Naive B cell (primary cell): ENCODE results near the gene PRKRA. TPM values are rescaled to one million over a fixed set of nuclear protein-coding genes. Genes with fewer than 3 reads are reported as not detected.
"Not testable (repeated sequence)": the region's sequence is repeated elsewhere in the genome, so short reads cannot be mapped to it uniquely, and the experiment has no call there.

ENCODE experiments used
- ATAC-seq, 2 donors: fragments of 150-1000 bp; cut with Tn5 transposase; 2 replicates each; pipeline ENCODE4 v1.10.0; 2021; ENCODE audit warnings: low read depth in 2 of 2, mild to moderate bottlenecking in 2 of 2, moderate library complexity in 2 of 2
- DNase-seq: peaks from one replicate; pipeline ENCODE4 v3.0.0; 2022
- H3K27ac Mint-ChIP-seq, 6 donors: one replicate each; pipeline ENCODE4 v1.8.0; 2020 to 2022; ENCODE audit warnings: mild to moderate bottlenecking in 6 of 6, mixed read lengths in 6 of 6, moderate library complexity in 5 of 6, inconsistent platforms in 2 of 6
- H3K27me3 Mint-ChIP-seq, 3 donors: one replicate each; pipeline ENCODE4 v1.8.0; 2021 to 2022; ENCODE audit warnings: mixed read lengths in 3 of 3, mild to moderate bottlenecking in 1 of 3
- H3K36me3 Mint-ChIP-seq, 2 donors: one replicate each; pipeline ENCODE4 v1.8.0; 2020 to 2022; ENCODE audit warnings: mixed read lengths in 2 of 2, inconsistent platforms in 1 of 2, mild to moderate bottlenecking in 1 of 2
- H3K4me1 Mint-ChIP-seq, 3 donors: one replicate each; pipeline ENCODE4 v1.8.0; 2020 to 2022; ENCODE audit warnings: mixed read lengths in 3 of 3, inconsistent platforms in 1 of 3, mild to moderate bottlenecking in 1 of 3, moderate library complexity in 1 of 3
- H3K4me3 Mint-ChIP-seq, 8 donors: one replicate each; pipeline ENCODE4 v1.8.0; 2020 to 2022; ENCODE audit warnings: mild to moderate bottlenecking in 8 of 8, mixed read lengths in 8 of 8, moderate library complexity in 8 of 8, inconsistent platforms in 2 of 8
- H3K9me3 Mint-ChIP-seq, 7 donors: one replicate each; pipeline ENCODE4 v1.8.0; 2020 to 2022; ENCODE audit warnings: mixed read lengths in 7 of 7, mild to moderate bottlenecking in 5 of 7, inconsistent platforms in 2 of 7, moderate library complexity in 1 of 7
- polyA plus RNA-seq, 6 donors: library from polyadenylated mRNA; unstranded; fragments of 300-500 nt; fragmentation: Illumina TruSeq; gene quantifications; one replicate each; pipeline ENCODE4 v1.2.3, GENCODE V29; 2021; ENCODE audit warnings: low read depth in 6 of 6

Gene PRKRA
- polyA plus RNA-seq, 6 donors from 2014 or later, result 59.8 to 107 (median 75.9) TPM

- H3K36me3 Mint-ChIP-seq, result no peaks in the 10 kb centered on the region
Measured at GRCh38 chr2:178419123-178419522, 31.9 kb downstream of the PRKRA start.

DNA sequence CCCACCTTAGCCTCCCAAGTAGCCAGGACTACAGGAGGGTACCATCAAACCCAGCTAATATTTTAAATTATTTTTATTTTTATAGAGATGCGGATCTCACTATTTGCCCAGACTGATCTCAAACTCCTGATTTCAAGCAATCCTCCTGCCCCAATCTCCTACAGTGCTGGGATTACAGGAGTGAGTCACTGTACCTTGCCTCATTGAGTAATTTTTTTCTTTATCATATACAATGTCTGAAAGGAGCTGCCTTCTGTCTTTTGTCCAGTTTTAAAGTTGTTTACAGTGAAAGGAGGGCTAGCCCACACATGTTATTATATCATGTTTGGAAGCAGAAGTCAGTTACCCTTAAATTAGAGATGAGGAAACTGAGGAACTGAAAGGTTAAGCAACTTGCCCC, 32.5 kb downstream of the PRKRA start:
- Mint-ChIP-seq H3K27ac (no peak overlapping the region), H3K36me3 (no peaks in the 10 kb centered on the region), H3K27me3 (no peaks in the 10 kb centered on the region)

More at GRCh38 chr2:178419123-178419522, 31.9 kb downstream of the PRKRA start:
- Mint-ChIP-seq H3K27me3 (no peaks in the 10 kb centered on the region), H3K4me3 (no peak overlapping the region), H3K9me3 (peaks cover 0 to 5% (median 0%) of the 10 kb centered on the region in 7 donors), H3K4me1 (peaks cover 7 to 19% (median 16%) of the 10 kb centered on the region in 3 donors), H3K27ac (no peak overlapping the region)
- ATAC-seq, result no peak
- DNase-seq, result no peak

DNA sequence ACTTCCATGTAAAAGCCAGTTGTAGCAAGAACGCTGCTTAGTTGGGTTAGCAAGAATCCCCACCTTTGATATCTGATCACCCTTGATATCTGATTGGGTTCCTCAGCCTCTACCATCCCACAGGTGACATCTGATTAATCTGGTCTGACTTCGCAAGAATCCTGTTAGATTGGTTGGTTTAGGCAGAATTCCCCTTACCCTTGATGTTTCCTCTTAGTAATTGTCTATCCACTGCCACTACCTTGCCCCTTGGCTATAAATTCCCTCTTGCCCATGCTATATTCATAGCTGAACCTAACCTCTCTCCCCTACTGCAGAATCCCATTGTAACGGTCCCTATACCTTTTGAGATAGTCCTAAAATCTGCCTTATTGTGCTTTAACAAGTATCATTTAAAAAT, 33.1 kb downstream of the PRKRA start:
- Mint-ChIP-seq H3K9me3 (no peaks in the 10 kb centered on the region), H3K27me3 (no peaks in the 10 kb centered on the region), H3K27ac (no peak overlapping the region), H3K4me1 (peaks cover 13 to 28% (median 28%) of the 10 kb centered on the region in 3 donors), H3K4me3 (no peak overlapping the region), H3K36me3 (no peaks in the 10 kb centered on the region)
- no peak for DNase-seq
- ATAC-seq, result no peak

More for the DNA sequence above, 32.5 kb downstream of the PRKRA start:
- Mint-ChIP-seq H3K9me3 (no peaks in the 10 kb centered on the region), H3K4me3 (no peak overlapping the region), H3K4me1 (peaks cover 10 to 24% (median 23%) of the 10 kb centered on the region in 3 donors)
- no peak for ATAC-seq
- no peak for DNase-seq

DNA sequence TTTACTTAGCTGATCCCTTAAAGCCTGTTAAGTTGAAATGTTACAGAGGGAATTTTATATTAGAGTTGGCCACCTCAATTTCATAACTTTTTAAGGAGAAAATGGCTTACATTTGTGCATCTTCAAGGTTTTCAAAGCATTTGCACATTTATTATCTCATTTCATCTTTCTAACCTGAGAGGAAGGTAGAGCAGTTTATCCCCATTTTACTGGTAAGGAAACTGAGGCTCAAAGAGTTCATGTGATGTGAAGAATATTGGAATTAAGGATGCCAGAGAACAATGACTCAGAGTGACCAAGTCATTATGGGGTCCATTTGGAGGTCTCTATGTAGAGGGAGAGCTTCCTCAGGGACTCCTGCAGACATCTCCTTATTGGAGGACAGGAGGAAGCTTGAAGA, 35.0 kb downstream of the PRKRA start:
- Mint-ChIP-seq H3K4me1 (peaks cover 13 to 28% (median 28%) of the 10 kb centered on the region in 3 donors), H3K9me3 (no peaks in the 10 kb centered on the region), H3K27ac (no peak overlapping the region), H3K4me3 (no peak overlapping the region), H3K27me3 (no peaks in the 10 kb centered on the region), H3K36me3 (no peaks in the 10 kb centered on the region)
- DNase-seq (no peak), ATAC-seq (no peak)

GRCh38 chr2:178414266-178415247, 36.4 kb downstream of the PRKRA start:
- Mint-ChIP-seq H3K36me3 (no peaks in the 10 kb centered on the region), H3K9me3 (no peaks in the 10 kb centered on the region), H3K27me3 (no peaks in the 10 kb centered on the region), H3K4me3 (peak overlapping the region; percentile 84 to 98 (median 96)), H3K27ac (peak overlapping the region; percentile 90 to 99 (median 98)), H3K4me1 (peaks cover 13 to 24% (median 20%) of the 10 kb centered on the region in 3 donors)
- ATAC-seq (peak; percentile 60), DNase-seq (peak; percentile 73)

GRCh38 chr2:178413472-178414265, 37.3 kb downstream of the PRKRA start:
- peak; percentile 85 to 86 for ATAC-seq
- Mint-ChIP-seq H3K36me3 (no peaks in the 10 kb centered on the region), H3K4me3 (peak overlapping the region; percentile 84 to 98 (median 96)), H3K9me3 (no peaks in the 10 kb centered on the region), H3K27me3 (no peaks in the 10 kb centered on the region), H3K27ac (peak overlapping the region; percentile 96 to 99 (median 98)), H3K4me1 (peaks cover 13 to 24% (median 20%) of the 10 kb centered on the region in 3 donors)
- DNase-seq, result peak; percentile 78

DNA sequence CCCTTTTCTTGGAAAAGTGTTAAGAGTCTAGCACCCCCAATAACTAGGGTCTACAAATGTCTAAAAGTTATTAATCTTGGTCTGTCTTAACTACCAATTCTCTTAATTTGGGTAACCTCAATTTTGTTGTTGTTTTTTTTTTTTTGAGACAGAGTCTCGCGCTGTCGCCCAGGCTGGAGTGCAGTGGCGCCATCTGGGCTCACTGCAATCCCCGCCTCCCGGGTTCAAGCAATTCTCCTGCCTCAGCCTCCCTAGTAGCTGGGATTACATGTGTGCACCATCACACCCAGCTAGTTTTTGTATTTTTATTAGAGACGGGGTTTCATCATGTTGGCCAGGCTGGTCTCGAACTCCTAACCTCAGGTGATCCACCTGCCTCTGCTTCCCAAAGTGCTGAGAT, 38.5 kb downstream of the PRKRA start:
- not testable (repeated sequence) for DNase-seq, H3K36me3 Mint-ChIP-seq, H3K27me3 Mint-ChIP-seq, H3K9me3 Mint-ChIP-seq, ATAC-seq
- peaks cover 13 to 24% (median 20%) of the 10 kb centered on the region in 3 donors for H3K4me1 Mint-ChIP-seq
- H3K27ac Mint-ChIP-seq, result peak overlapping the region in 2 of 6 donors; percentile 97 to 98
- H3K4me3 Mint-ChIP-seq, result peak overlapping the region in 6 of 8 donors; percentile 50 to 97 (median 88)

DNA sequence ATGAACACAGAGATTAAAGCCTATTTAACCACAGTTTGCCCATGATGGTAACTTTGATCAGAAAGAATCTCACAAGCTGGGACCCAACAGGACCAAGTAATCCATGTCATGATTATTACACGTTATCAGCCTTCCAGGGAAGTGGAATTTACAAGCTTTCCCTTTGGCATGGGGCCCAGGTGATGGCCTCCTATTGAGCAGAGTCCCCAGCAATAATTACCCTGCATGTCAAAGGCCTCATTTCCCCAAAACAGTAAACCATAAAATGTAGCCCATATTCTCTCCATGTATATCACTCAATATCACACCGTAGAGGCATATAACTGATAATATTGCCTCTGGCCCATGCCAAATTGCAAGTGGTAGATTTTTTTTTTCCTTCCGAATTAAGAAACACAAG, 38.9 kb downstream of the PRKRA start:
- ATAC-seq (no peak), DNase-seq (no peak)
- Mint-ChIP-seq H3K4me3 (peak overlapping the region in 2 of 8 donors; percentile 27 to 84), H3K27me3 (no peaks in the 10 kb centered on the region), H3K4me1 (peaks cover 13 to 24% (median 20%) of the 10 kb centered on the region in 3 donors), H3K36me3 (no peaks in the 10 kb centered on the region), H3K27ac (peak overlapping the region in 1 of 6 donors; percentile 45), H3K9me3 (no peaks in the 10 kb centered on the region)

DNA sequence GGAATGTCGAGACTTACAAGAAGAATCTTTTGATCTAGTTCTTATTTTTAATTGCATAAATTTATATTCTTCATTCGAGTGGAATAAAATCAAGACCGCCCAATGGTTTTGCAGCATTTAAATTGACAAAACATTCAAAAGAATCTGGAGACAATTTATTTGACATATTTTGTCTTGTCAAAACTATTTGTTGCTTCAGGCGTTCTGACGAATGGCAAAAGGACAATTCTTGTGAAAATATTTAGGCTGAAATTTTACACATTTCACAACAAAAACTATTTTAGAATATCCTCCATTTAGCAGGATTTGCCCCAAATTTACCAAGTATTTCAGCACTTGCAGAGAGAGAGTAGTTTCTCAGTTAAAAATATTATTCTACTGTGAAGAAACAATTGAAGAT, 41.7 kb downstream of the PRKRA start:
- Mint-ChIP-seq H3K27ac (no peak overlapping the region), H3K4me3 (no peak overlapping the region), H3K36me3 (no peaks in the 10 kb centered on the region), H3K4me1 (peaks cover 5 to 13% (median 11%) of the 10 kb centered on the region in 3 donors), H3K27me3 (no peaks in the 10 kb centered on the region), H3K9me3 (peaks cover 0 to 1% (median 0%) of the 10 kb centered on the region in 7 donors)
- DNase-seq, result no peak
- ATAC-seq, result no peak

- H3K4me3 Mint-ChIP-seq, result no peak overlapping the region
- no peaks in the 10 kb centered on the region for H3K4me1 Mint-ChIP-seq
- peaks cover 0 to 1% (median 0%) of the 10 kb centered on the region in 7 donors for H3K9me3 Mint-ChIP-seq
- no peak for ATAC-seq
- peak overlapping the region in 1 of 6 donors; percentile 19 for H3K27ac Mint-ChIP-seq
- H3K27me3 Mint-ChIP-seq, result peaks cover 0 to 7% (median 0%) of the 10 kb centered on the region in 3 donors
- no peaks in the 10 kb centered on the region for H3K36me3 Mint-ChIP-seq
- no peak for DNase-seq
Measured at GRCh38 chr2:178404368-178404767, 46.6 kb downstream of the PRKRA start.

DNA sequence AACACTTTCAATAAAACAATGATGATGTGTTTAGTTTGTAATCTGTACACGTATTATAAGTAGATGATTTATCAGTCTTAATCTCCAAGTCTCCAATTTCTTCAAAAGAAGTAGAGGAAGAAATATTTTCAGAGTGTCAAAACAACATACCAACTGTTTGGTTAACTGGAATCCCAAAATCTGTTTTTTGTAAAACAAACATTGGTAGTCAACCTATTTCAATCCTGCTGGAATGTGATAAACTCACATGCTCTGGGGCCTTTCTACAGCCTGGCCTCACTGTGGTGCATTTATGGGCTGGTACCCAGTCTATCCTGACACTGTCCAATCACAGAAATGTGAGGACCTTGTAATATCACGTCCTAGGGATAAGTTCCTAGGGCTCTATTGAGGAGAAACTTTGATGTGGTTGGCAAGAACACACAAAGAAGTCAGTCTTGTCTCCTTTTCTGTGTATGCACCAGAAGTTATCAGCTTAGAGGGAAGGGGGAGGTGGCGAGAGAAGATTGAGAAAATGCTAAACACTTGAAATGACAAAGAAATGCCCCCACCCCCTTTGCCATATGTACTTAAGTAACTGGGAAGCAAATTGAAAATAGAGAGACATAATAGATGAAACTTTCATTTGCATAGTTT, 47.2 kb downstream of the PRKRA start:
- ATAC-seq, result no peak
- peak overlapping the region in 1 of 8 donors; percentile 37 for H3K4me3 Mint-ChIP-seq
- H3K9me3 Mint-ChIP-seq, result peaks cover 0 to 1% (median 0%) of the 10 kb centered on the region in 7 donors
- peaks cover 0 to 7% (median 0%) of the 10 kb centered on the region in 3 donors for H3K27me3 Mint-ChIP-seq
- DNase-seq, result no peak
- no peaks in the 10 kb centered on the region for H3K36me3 Mint-ChIP-seq
- H3K4me1 Mint-ChIP-seq, result no peaks in the 10 kb centered on the region
- H3K27ac Mint-ChIP-seq, result no peak overlapping the region

GRCh38 chr2:178401994-178402437, 49.0 kb downstream of the PRKRA start:
- H3K36me3 Mint-ChIP-seq, result no peaks in the 10 kb centered on the region
- H3K4me3 Mint-ChIP-seq, result no peak overlapping the region
- ATAC-seq (no peak), DNase-seq (no peak)
- H3K4me1 Mint-ChIP-seq, result no peaks in the 10 kb centered on the region
- H3K27me3 Mint-ChIP-seq, result peaks cover 0 to 7% (median 0%) of the 10 kb centered on the region in 3 donors
- peaks cover 0 to 1% (median 0%) of the 10 kb centered on the region in 7 donors for H3K9me3 Mint-ChIP-seq
- H3K27ac Mint-ChIP-seq, result no peak overlapping the region
